Measurements from ENCODE around the gene NRARP.

The NRARP gene

DNA sequence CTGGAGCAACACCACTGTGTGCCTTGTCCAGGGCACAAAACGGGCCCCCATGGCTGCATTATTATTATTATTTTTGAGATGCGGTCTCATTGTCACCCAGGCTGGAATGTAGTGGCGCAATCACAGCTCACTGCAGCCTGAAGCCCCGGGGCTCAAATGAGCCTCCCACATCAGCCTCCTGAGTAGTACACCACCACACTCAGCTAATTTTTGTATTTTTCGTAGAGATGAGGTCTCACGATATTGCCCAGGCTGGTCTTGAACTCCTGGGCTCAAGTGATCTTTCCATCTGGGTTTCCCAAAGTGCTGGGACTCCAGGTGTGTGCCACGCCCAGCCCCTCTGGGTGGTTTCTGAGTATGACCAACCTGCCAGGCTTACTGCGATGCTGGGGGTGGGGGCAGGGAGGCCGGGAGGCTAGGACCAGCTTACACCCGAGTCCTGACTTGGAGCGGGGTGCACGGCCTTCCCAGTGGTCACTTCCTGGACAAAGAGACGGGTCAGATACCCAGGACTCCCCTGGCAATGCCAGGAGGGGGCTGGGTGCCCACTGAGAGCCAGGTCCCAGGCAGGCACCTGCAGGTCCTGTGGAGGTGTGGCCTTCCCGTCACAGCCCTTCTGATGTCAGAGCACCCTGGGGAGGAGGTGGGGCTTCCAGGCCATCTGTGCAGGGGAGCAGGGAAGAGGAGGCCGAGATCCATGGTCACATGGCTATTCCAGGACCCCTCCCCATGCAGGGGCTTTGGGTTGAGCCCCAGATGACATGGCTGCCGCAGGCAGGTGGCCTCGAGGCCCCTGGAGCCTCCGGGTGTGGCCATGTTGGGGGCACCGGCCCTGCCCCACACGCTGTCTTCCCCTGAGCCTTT is 8.3 kb upstream of the NRARP start:
- DNase-seq: no peak

DNA sequence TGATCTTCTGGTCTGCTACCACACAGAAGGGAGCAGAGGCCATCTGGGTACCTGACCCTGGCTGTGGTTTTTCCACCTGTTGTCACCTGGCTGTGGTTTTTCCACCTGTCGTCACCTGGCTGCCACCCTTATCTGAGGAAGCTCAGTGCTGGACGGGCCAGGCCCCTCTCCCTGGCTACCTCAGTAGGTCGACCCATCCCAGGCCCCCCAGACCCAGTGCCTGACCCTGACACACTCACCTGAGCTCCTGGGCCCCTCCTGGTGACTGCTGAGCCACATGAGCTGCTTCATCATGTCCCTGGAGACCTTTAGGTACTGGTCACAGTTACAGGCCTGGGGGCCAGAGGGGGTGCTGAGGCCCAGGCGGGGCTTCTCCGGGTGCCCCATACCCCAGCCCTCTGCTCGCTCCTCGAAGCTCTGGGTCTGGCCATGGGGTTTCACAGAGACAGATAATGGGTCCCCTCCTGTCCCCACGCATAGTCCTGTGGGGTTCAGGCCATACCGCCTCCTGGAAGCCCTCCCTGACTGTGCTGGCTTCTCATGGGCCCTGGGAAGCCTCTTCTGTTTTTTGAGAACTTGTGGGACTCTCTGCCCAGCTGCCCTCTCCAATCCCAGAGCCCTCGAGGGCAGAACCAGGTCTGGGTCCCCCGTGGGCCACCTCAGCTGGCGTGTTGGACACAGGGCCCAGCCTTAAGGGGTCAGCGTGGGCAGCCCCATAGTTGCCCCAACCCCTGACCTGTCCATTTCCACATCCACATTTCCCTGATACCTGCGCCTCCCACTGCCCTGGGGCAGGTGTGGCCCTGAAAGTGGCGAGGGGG is 7.5 kb upstream of the NRARP start:
- no peak for DNase-seq

DNA sequence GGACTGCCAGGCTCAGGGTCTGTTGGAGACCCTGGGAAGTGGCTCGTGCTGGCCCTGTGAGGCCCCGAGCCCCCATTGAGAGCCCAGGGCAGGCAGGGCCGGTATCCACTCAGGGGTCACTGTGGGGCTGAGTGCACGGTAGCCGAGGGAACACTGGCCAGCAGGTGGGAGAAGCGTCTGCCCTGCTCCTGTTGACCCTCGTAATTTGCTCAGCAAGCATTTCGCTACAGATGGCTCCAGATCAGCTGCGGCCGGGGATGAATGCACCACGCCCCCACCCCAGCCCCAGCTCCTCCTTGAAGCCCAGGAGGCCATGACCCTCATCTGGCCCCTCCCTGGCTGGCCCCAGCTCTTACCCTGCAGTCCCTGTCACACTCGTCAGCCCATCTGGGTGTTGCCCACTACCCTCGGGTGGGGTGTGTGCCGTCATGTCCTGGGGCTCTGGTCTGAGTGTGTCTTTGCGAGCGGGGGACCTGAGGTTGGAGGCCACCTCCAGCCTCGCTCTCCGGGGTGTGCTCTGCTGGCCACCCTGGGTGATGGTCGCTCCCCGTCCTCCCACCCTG is 6.1 kb upstream of the NRARP start:
- no peak for DNase-seq

DNA sequence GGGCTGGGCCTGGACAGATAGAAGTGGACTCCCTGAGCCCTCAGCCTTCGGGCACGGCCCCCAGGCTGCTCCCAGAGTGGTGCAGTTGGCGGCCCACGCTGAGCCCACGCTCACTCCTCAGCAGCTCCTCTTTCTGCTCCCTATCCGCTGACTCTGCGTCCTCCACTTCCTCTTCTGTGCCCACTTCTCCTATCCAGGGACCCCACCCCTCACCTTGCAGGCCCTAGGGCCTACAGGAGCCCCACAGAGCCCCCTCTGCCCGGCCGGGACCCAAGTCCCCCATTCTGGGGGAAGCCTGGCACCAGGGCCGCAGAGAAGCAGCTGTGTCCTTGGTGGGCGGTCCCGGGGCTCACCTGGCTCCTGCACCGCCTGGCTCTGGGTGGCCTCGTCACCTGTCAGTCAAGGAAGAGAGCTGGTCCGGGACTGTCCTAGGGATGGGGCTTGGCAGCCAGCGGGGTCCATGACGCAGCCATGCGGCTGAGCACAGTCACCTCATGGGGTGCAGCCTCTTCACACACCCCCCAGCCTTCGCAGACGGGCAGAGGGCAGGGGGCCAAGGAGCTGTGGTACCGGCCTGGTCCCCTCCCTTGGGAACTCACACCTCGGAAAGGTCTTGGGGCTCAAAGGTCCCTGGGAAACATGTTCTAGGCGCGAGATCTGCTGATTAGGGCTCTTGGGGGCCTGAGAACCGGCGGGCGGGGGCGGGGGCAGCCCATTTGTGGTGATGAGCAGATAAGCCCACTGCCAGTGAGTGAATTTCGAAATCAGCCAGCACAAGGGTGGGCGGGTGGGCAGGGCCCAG is 5.4 kb upstream of the NRARP start:
- DNase-seq: no peak

DNA sequence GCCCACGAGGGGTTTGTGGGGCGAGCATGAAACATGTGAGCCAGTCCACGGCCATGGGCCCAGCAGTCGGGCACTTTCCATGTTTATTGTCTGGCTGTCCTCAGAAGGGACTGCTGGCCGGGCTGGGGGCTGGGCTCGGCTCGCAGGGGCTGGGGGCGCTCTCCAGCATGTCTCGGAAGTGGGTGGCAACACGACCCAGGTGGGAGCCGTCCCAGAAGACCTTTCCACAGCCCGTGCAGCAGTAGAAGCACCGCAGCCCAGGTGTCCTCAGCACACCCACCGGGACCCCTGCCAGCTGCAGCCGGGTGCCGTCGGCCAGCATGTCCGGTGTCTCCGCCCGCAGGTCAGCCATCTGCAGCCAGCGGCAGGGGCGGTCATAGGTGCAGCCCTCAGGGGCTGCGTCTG is 4.8 kb upstream of the NRARP start:
- DNase-seq: no peak

DNA sequence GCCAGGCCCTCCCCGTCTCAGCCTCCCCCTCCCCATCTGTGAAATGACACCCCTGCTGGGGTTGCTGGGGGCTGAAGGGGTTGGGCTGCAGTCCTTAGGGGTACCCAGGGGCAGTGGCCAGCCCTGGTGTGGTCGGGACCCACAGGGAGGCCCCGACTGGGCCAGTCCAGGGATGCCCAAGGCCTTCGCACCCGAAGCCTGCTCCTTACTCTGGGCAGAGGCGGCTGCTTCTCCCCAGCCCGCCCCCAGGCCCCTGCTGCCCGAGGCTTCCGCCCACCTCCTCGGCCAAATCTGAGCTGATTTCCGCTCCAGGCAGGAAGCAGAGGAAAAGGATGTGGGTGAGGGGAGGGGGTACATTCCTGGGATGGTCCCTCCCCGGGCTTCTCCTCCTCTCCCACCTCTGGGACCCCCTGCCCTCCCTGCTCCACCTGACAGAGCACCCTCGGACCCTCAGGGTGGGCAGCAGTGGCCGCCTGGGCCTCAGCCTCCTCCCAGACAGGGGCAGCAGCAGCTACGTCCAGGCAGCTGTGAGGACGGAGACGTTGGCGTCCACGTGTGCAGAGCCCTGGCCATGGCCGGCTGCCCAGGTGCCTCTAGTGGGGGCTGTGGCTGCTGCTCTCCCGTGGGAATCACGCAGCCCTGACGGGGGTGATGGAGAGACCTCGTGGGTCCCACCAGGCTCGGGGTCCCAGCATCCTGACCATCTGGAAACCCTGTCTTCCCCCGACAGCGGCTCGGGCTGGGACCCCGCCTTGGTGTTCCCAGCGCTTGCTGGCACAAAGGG is 4.2 kb upstream of the NRARP start:
- DNase-seq: no peak

DNA sequence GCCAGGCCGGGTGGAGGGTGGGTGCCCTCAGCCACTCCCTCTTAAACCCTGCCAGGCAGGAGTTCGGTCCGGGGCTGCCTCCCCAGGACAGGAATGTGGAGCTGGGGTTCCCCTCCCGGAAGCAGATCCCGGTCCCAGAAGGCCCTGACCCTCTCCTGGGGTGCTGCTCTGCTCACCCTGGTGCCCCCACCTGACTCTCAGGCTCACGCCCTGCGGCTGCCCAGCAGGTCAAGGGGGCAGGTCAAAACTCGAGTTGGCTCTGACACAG is 3.7 kb upstream of the NRARP start:
- no peak for DNase-seq

DNA sequence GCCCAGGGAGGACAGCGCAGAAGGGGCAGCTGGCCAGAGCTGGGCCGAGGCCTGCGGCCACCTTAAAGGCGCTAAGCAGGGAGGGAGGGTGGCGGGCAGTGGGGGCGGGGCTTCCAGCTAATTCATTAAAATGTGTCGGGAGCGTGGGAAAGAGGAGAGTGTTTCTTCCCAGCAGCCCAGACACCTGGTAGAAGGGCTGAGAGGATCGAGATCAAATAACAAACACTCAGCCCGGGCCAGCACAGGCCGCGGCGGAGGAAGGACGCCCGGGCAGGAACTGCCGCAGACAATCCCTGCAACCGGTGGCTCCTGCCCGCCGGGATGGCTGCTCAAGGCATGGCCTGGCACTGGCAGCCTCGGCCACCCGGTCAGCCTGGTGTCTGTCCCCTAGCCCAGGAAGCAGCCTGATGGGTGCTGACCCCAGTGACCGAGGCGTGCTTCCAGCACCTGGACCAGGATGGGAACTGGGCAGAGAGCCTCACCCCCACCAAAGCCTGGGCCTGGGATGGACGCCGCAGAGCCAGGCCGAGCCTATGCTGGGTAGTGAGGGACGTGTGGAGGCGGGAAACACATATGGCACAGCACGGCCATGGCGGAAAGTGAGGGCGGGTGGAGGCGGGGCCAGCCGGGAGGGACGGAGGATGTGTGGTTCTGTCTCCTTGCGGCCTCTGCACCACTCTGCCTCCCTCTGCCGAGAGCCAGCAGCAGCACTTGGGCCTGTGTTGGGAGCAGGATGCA is 3.2 kb upstream of the NRARP start:
- peak; percentile 65 for DNase-seq

DNA sequence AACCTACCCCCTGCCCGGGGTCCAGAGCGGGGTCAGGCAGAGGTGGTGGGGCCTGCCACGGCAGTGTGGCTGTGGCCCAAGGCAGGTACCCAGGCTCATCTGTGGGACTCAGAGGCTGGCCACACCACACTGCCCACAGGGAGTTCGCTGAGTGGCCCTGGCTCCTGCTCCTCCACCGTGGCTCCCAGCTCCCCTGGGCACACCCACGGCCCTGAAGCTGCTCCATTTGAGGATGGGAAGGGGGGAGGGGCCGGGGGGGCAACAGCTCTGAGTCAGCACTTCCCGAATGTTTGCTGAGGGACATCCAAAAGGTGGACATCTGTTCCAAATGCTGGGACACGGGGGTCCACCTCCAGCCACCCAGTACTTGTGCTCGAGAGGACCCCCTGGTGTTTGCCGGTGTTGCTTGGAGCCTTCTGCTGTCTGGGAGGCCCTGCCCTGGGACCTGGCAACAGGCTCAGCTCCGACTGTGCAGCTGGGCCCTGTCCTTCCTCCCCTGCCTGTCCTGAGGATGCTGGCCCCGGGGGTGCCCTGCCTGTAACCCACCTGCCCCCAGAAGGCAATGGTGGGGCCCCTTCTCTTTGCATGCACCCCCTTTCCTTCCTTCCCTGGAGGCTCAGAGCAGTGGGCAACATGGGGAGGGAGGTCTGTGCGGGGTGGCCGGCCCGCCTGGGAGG is 2.5 kb upstream of the NRARP start:
- DNase-seq: no peak

DNA sequence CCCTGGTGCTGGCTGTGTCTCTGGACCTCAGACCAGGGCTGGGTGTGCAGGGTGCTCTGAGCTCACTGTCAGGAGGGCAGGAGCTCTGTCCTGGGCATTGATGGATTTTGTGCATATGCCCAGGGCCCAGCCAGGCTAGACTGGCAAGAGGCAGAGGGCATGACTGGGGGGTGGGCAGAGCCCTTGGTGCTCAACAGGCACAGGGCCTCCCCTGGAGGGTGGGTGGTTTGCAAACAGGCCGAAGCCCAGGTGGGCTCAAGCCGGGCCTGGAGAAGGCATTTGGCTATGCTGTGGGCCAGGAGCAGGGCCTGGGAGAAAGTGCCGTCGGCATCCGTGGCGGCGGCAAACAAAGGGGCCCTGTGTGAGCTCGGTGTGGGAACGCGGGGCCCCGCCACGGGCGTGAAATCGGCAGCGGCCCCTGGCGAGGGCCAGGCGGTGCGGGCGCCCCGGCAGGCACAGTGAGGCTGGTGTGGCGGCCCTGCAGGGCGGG is 1.9 kb upstream of the NRARP start:
- no peak for DNase-seq

DNA sequence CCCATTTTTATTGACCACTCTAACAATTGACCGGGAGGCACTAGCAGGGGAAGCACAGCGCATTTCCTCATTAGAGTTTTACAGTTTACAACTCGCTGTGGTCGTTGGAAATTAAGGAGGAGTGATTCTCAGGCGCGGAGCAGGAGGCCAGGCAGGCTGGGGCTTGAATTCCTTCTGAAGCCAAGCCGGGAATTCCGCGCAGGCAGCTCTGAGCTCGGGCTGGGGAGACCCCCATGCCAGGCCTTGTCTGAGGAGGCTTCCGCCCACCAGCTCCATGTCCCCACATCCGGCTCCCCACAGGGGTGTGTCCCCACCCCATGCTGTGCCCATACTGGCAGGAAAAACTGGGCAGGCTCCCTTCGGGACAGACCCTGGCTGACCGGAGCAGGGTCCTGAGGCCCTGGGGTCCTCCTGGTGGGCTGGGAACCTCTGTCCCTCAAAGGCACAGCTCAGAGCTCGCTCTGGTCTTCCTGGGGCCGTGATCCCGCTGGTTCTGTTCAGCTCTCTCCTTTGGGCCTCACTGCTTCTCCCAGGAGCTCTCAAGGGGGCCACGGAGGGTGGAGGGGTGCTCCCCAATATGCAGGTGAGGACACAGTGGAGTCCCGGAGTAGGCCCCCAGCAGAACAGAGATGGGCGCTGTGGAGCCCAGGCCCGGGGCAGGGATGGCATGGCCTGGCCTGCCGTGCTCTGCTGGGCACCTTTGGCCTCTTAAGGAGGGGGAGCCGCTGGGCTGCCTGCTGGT is 1.3 kb upstream of the NRARP start:
- DNase-seq: no peak

DNA sequence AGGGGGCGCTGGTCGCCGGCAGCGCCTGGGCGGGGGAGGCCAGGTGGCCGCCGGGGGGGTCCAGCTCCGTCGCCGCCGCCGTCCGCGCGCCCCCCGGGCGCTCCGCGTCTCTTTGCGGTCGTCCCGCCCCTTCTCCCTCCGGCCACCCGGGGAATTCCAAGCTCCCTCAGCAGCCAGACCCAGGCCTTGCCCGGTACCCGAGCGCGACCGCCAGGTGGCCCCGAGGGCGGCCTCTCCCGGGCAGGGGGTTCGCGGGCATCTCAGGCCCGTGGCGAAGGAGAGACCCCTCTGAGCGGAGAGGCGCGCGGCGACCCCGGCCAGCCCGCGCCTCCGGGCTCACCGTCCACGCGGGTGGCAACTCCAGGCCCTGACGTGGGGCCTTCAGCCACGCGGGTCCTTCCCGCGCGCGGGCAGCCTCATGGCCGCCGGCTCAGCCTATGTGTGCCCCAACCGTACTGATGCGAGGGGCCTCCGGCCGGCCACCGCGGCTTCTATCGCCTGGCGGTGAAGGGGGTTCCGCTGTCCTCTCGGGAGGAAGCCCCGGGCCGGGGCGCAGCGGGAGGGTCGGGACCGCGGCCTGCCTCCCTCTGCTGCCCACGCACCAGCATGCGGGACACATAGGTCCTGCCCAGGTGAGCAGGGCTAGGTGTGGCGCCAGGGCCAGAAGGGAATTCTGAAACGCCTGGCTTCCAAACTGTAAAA is 529 bp upstream of the NRARP start:
- DNase-seq: peak; percentile 50

DNA sequence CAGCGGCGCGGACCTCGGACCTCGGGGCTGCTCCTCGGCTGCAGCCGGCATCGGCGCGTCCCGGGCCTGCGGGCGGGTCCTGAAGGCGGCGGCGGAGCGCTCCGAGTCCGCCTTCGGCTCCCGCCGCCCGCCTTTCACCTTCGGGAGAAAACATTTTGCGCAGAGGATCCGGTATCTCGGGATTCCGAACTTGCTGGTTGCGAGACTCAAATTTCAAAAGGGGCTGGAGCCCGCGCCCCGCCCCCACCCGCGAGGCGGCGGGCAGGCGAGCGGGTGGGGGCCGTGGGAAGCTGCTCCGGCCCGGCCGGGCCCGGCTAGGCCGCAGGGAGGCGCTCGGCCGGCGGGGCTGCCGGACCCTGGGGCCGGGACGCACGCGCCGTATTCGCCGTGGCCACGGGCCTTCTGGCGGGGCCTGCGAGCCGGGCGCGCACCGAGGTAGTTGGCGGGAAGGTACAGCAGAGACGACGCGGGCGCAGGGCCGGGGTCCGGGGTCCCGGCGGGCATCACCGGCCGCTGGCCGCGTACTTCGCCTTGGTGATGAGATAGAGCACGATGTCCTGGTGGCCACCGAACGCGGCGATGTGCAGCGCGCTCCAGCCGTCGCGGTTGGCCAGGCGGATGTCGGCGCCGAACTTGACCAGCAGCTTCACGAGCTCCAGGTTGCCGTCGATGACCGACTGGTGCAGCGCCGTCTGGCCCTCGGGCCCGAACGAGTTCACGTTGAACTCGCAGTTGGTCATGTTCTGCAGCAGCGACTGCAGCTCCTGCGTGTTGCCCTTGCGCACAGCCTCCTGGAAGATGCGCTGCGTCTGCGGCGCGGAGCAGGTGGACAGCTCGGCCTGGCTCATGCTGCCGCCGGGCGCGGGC is 757 bp downstream of the NRARP start:
- peak; percentile 44 for DNase-seq

DNA sequence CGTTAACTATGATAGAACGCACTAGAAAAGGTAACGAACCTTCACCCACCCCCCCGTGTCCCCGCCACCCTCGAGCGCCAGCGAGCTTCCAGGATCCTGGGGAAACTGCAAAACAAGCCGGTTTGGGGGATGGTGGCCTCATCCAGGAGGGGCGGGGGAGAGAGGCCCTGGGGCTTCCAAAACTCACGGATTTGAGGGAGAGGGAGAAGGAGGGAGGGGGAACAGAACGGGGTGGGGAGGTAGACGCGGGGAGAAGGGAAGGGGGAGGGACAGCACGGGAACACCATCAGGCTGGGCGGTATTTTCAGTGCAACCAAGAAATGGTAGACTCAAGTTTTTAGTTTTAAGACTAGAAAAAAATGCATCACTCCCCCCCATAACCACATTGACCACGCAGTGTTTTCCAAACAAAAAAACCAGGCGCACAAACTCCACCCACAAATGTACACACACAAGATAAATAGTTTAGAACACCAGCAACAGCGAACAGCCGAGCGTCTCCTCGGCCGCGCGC is 1.4 kb downstream of the NRARP start:
- peak; percentile 54 for DNase-seq

DNA sequence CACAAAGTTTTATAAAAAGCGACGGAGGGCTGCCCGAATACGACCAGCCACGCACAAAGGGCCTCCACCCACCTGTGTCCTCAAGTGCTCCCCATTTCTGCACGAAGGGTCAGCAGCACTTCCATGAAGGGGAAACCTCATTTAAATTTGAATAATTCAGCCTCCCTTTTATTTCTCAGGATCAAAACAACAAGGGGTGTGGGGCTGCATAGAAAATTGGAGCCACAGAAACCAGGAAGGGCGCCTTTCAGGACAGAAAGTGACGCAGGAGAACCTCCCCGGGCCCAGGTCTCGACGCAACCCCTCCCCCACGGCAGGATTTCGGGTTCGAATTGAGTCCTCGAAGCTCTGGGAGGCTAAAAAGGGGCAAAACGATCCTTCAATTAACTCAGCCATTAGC is 2.1 kb downstream of the NRARP start:
- DNase-seq: peak; percentile 58

DNA sequence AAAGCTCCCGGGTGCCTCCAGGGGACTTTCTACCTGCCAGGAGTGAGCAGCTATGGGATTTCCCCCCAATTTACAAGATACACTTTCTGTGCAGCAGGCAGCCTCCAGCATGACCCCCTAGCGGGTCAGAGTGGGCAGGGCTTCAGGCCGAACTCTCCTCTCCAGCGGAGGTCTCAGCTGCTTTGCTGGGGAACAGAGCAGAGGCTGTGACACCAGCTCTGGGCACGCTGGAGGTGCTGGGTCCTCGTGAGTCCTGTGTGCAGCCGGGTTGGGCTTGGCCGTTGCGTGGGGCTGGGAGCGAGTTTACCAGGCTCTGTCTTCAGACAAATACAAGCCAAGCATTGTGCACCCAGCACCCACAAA is 2.9 kb downstream of the NRARP start:
- DNase-seq: no peak

DNA sequence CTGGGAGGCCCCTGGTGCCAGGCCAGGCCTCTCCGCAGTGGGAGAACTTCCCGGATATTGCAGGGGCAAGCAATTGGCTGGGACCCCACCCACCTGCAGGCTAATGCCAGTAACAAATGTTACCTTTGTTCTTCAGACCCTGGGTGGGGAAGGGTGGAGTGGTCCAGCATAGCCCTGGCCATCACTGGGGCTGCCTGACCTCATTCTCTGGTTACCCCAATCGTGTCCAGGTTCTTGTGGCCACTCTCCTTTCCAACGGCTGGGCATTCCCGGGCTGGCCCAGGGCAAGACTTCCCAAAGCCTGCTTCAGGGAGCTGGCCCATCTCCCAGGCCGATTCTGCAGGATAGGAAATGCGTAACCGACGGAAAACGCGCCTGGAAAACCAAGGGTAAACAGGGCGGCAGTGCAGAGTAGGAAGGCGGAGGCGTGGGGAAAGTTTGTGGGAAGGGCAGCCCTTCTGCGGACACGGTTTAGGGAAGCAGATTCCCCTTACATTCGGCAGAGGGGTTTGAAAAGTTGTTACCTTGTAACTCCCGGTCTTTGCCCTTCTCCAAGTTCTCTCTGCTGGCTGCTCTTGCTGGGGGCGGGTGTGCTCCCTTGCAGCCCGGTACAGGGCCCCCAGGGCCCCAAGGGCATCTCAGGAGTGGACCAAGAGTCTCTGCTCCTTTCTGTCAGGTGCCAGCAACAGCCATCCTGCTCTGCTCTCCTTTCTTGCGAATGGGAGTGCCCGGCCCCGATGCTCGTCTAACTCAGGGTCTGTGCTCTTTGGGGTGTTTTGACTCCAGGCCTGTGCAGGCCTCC is 3.5 kb downstream of the NRARP start:
- no peak for DNase-seq

DNA sequence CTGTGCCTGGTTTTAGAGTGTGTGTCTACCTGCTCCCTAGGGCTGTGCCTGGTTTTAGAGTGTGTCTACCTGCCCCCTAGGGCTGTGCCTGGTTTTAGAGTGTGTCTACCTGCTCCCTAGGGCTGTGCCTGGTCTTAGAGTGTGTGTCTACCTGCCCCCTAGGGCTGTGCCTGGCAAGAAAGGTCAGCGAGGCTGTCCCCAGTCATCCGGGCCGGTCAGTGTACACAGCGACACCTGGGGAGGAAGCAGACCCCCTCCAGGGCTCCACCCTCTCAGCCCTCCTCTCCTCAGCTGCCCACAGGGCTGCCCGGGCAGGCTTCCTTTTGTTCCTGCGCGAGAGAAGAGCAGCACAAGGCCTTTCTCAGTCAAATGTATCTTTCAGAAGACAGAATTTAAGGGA is 4.1 kb downstream of the NRARP start:
- no peak for DNase-seq
